Lower lobe of right lung (tissue), 2 donors: ENCODE data around the gene RASSF8. TPM values are rescaled to one million over a fixed set of nuclear protein-coding genes. Genes with fewer than 3 reads are reported as not detected.
A peak's percentile ranks its signal among the peaks of the same experiment; 100 is the strongest.

Source experiments
- ATAC-seq, 2 donors: fragments of 200-7000 bp; cut with Tn5 transposase; one replicate each; pipeline ENCODE4 v1.9.1; 2020 to 2022; ENCODE audit warnings: mild to moderate bottlenecking in 2 of 2, moderate library complexity in 2 of 2
- DNase-seq: peaks from one replicate; pipeline ENCODE4 v3.0.0-alpha.2; 2020
- H3K27ac ChIP-seq: fragments of 200-600 bp; one replicate; pipeline ENCODE4 v1.8.0; 2022
- H3K27me3 ChIP-seq: fragments of 200-600 bp; one replicate; pipeline ENCODE4 v1.8.0; 2022; ENCODE audit warnings: low read depth
- H3K36me3 ChIP-seq: fragments of 200-600 bp; one replicate; pipeline ENCODE4 v1.8.0; 2022; ENCODE audit warnings: mild to moderate bottlenecking
- H3K4me1 ChIP-seq: fragments of 200-600 bp; one replicate; pipeline ENCODE4 v1.8.0; 2022
- H3K4me3 ChIP-seq: fragments of 200-600 bp; one replicate; pipeline ENCODE4 v1.8.0; 2022; ENCODE audit warnings: mild to moderate bottlenecking
- H3K9me3 ChIP-seq: fragments of 200-600 bp; one replicate; pipeline ENCODE4 v1.8.0; 2022
- CTCF ChIP-seq: fragments of 200-600 bp; IDR thresholded peaks from one replicate; pipeline ENCODE4 v1.8.0; 2022; ENCODE audit warnings: antibody characterized with exemption, mild to moderate bottlenecking
- intact Hi-C: fragments of 100-400 bp; cut with DNase I; formaldehyde crosslinking; loops from one replicate; pipeline ENCODE4 v1.11.0; 2022
- total RNA-seq: library from RNA; stranded (reverse); fragmentation: NEBNext Ultra II Directional; extraction: Animal tissue kit (Norgen Biotek cat#: 25700); gene quantifications from one replicate; pipeline ENCODE4 v1.2.1, GENCODE V29; 2021
- donor health status: DM: no; HTN: yes; CAD: no; lungs with severe emphysema.

The RASSF8 gene
- total RNA-seq, 1 donor from 2014 or later, result 62.1 TPM

- peak; percentile 85 to 87 for ATAC-seq
- no peaks in the 10 kb centered on the region for H3K9me3 ChIP-seq
- no peak for DNase-seq
- no peak for TF ChIP-seq CTCF
- H3K27ac ChIP-seq, result peak overlapping the region; percentile 18
- H3K36me3 ChIP-seq, result no peaks in the 10 kb centered on the region
- H3K27me3 ChIP-seq, result no peaks in the 10 kb centered on the region
- intact Hi-C loops, result no loop called here
- H3K4me1 ChIP-seq, result peaks cover 41% of the 10 kb centered on the region
- no peak overlapping the region for H3K4me3 ChIP-seq
Measured at GRCh38 chr12:25979563-25979962, 21.1 kb downstream of the RASSF8 start.

- Histone ChIP-seq H3K27ac (peak overlapping the region; percentile 18), H3K4me3 (no peak overlapping the region), H3K36me3 (no peaks in the 10 kb centered on the region), H3K9me3 (no peaks in the 10 kb centered on the region), H3K4me1 (peaks cover 41% of the 10 kb centered on the region), H3K27me3 (no peaks in the 10 kb centered on the region)
- peak in 1 of 2 donors; percentile 39 for ATAC-seq
- DNase-seq, result no peak
- TF ChIP-seq CTCF, result no peak
- intact Hi-C loops, result no loop called here
Measured at GRCh38 chr12:25980035-25980434, 21.6 kb downstream of the RASSF8 start.

GRCh38 chr12:25981597-25981996 is 23.1 kb downstream of the RASSF8 start:
- TF ChIP-seq CTCF, result no peak
- ATAC-seq, result no peak
- Histone ChIP-seq H3K4me1 (peaks cover 41% of the 10 kb centered on the region), H3K4me3 (no peak overlapping the region), H3K36me3 (no peaks in the 10 kb centered on the region), H3K27me3 (no peaks in the 10 kb centered on the region), H3K9me3 (no peaks in the 10 kb centered on the region), H3K27ac (no peak overlapping the region)
- intact Hi-C loops, result no loop called here
- no peak for DNase-seq

GRCh38 chr12:25982416-25982815 is 23.9 kb downstream of the RASSF8 start:
- H3K4me1 ChIP-seq, result peaks cover 36% of the 10 kb centered on the region
- H3K27ac ChIP-seq, result no peak overlapping the region
- H3K9me3 ChIP-seq, result no peaks in the 10 kb centered on the region
- intact Hi-C loops, result no loop called here
- DNase-seq, result no peak
- no peak overlapping the region for H3K4me3 ChIP-seq
- H3K36me3 ChIP-seq, result no peaks in the 10 kb centered on the region
- no peak for TF ChIP-seq CTCF
- no peak for ATAC-seq
- H3K27me3 ChIP-seq, result no peaks in the 10 kb centered on the region

GRCh38 chr12:25983625-25984024 is 25.1 kb downstream of the RASSF8 start:
- intact Hi-C loops, result no loop called here
- Histone ChIP-seq H3K4me3 (no peak overlapping the region), H3K27me3 (no peaks in the 10 kb centered on the region), H3K27ac (no peak overlapping the region), H3K36me3 (no peaks in the 10 kb centered on the region), H3K9me3 (no peaks in the 10 kb centered on the region), H3K4me1 (peaks cover 34% of the 10 kb centered on the region)
- DNase-seq (no peak), ATAC-seq (no peak)
- no peak for TF ChIP-seq CTCF

- no peak for DNase-seq
- Histone ChIP-seq H3K4me3 (no peak overlapping the region), H3K27ac (no peak overlapping the region), H3K36me3 (no peaks in the 10 kb centered on the region), H3K27me3 (no peaks in the 10 kb centered on the region), H3K9me3 (no peaks in the 10 kb centered on the region), H3K4me1 (peaks cover 23% of the 10 kb centered on the region)
- intact Hi-C loops, result no loop called here
- TF ChIP-seq CTCF, result no peak
- ATAC-seq, result no peak
Measured at GRCh38 chr12:25984759-25985158, 26.3 kb downstream of the RASSF8 start.
